ENCODE measurements around the gene NFIA. TPM values are rescaled to one million over a fixed set of nuclear protein-coding genes. Genes with fewer than 3 reads are reported as not detected.

The NFIA gene
- total and polyA plus RNA-seq, 9 of the 15 experiments (the other 6 are each of a cell fraction or from before 2014, with no cell fraction given) = 5.3 to 24.9 (median 9.8) TPM

- TF ChIP-seq ZBTB40 (IDR thresholded peaks at IDR 0.05) = 0 out of 2 replicates have a peak, but pooled peaks have one; percentile 23
- TF ChIP-seq ZBTB40 (CRISPR knock-in tag; IDR thresholded peaks at IDR 0.05) = no peak
- peak; percentile 26; the same call in 1 of the 2 replicates for TF ChIP-seq SMARCA5 (IDR thresholded peaks at IDR 0.05)
- no peak for TF ChIP-seq CLOCK (CRISPR knock-in tag; IDR thresholded peaks at IDR 0.05; ENCODE audit: borderline replicate concordance)
- peak; percentile 22 to 48; a peak in 2 of 4 replicates for TF ChIP-seq NRF1 (conservative IDR thresholded peaks at IDR 0.05 in 1 of 2, IDR thresholded peaks at IDR 0.05 in 1 of 2)
Measured at GRCh38 chr1:61079296-61079897, 3.0 kb upstream of the NFIA start (continued).
